Fibroblast of skin of left quadriceps (primary cell): ENCODE measurements around the gene TEX44.

Experiments used
- DNase-seq, 2 experiments: peaks; one replicate each; pipeline ENCODE4 v3.0.0-alpha.2; 2013; ENCODE audit warnings: low read depth in 2 of 2

Gene TEX44

DNA sequence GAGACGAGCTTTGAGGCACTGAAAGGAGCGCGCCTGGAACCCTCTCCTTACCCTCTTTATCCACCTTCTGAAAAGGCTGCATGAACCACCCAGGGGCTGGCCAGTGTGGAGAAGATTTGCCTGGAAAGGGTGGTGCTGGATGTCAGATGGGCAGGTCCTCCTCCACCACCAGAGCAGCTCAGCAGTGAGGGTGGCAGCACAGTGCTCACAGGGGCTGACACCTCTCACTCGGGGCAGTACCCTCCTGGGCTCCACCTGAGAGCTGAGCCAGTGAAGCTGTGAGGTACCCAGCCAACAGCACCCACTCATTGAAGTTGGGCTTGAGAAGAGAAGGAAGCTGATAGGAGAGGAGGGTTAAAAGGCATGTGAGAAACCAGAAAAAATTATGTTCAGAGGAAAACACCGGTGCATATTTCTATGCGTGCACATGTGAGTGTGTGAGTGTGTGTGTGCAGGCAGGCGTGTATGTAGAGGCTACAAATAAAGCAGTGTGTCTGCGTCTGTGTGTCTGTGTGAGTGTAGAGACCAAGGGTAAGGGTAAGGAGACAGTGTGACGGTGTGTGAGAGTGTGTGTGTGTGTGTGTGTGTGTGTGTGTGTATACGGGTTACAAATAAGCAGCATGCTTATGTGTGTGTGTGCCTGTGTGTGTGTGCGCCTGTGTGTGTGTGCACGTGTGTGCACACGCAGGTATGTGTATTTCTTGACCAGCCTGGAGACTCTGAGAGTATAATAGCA lies 40.7 kb downstream of the TEX44 start:
- DNase-seq, result no peak

DNA sequence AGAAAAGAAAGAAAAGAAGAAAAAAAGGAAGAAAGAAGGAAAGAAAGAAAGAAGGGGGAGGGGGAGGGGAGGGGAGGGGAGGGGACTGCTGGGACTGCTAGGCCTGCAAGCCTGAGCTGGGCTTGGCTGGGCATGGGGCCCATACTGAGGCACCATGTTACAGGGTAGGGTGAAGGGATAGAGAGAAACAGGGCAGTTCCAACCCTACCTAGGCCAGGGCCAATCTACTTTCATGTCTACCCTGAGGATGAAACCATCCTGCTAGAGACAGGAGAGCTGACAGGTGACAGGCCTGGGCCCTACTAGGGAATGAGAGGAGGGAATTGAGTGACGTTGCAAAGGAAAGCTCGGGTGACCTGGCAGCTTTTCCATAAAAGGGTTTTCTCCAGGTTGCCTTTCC lies 41.7 kb downstream of the TEX44 start:
- no peak for DNase-seq

- DNase-seq, result no peak
Observed at GRCh38 chr2:231634951-231635875, 42.5 kb downstream of the TEX44 start.

GRCh38 chr2:231640241-231640640 lies 47.6 kb downstream of the TEX44 start:
- no peak for DNase-seq

DNA sequence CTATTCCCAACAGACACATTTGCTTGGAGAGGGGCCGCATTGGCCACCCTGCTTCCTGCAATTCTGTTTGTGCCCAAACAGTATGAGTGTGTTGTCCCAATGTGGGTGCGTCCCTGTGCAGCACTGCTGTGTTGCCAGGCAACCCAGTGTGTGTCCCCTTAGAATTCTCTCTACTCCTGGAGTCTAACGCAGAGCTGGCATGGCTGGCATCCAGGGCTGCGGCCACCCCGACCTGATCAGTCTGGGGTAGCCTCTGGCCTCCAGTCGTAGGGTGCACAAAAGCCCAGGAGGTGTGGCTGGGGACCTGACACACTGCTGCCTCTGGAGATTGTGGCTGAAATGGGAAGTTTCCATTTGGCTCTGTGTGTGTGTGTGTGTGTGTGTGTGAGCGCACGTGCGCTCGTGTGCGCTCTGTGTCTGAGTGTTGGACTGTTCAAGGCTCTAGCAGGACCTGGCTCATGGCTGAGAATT lies 48.0 kb downstream of the TEX44 start:
- no peak for DNase-seq

DNA sequence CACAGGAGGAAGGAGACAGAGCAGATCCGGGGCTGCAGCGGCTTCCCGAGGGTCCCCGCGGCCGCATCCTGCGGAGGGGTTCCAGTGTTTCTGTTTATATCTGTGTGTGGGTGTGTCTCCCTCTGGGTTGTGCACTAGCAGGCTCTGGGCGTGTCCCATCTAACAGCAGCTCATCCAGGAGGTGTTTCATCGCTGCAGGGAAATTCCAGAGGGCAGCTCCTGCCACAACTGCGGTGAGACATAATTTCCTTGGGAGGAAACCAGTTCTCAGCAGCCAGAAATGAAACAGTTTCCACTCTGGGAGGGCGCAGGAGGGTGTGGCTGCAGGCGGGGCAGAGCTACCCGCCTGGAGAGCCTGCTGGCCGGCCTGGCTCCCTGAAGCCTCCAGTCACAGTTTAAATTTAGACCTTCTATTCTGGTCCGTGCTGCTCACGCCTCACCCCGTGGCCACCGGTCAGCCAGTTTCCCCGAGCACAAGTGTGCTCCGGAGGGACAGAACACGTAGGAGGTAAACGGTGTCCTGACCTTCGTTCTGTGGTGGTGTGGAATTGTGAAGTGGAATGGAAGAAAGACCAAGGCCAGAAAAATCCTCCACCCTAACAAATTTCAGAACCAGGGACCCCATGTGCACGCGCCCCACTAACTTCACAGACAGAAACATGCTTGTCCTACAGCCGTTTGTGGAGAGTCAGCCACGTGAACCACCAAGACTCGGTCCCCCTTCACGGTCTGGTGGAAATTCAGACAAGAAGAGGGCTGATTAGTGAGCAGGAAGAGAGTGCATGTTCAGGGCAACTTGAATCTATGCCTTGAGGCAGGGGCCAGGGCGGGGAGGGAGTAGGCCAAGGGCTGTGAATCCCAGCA lies 50.2 kb downstream of the TEX44 start:
- DNase-seq, result peak; percentile 43 to 49

DNA sequence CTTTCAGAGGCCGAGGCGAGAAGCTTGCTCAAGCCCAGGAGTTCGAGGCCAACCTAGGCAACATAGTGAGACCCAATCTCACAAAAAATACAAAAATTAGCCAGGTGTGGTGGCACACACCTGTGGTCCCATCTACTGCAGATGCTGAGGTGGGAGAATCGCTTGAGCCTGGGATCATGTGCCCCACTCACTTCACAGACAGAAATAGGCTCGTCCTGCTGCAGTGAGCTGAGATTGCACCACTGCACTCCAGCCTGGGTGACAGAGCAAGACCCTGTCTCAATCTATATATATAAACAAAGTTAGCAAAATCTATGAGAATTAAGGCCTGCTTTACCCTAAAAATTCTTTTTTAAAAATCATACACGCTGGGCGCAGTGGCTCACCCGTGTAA lies 50.8 kb downstream of the TEX44 start:
- DNase-seq, result no peak
